H9 (cell line): ENCODE measurements around the gene DAAM2. TPM values are rescaled to one million over a fixed set of nuclear protein-coding genes. Genes with fewer than 3 reads are reported as not detected.

ENCODE experiments used
- DNase-seq: peaks from one replicate; pipeline ENCODE4 v3.0.0-alpha.2; 2017
- H2AFZ ChIP-seq: one replicate; pipeline ENCODE4 v1.6.1; 2013; ENCODE audit warnings: mild to moderate bottlenecking, low read length, control low read depth, moderate library complexity
- H2AK5ac ChIP-seq: 2 replicates; pipeline ENCODE4 v1.6.1; 2013; ENCODE audit warnings: low read length, control low read depth, mixed read lengths; ENCODE audit not compliant: insufficient read length
- H2BK120ac ChIP-seq: one replicate; pipeline ENCODE4 v1.6.1; 2013; ENCODE audit warnings: low read depth, mild to moderate bottlenecking, low read length, control low read depth, inconsistent platforms; ENCODE audit not compliant: poor library complexity, severe bottlenecking
- H2BK12ac ChIP-seq: 2 replicates; pipeline ENCODE4 v1.6.1; 2013; ENCODE audit warnings: low read length, control low read depth, mixed read lengths, low read depth; ENCODE audit not compliant: insufficient read length
- H2BK15ac ChIP-seq: 2 replicates; pipeline ENCODE4 v1.6.1; 2013; ENCODE audit warnings: low read depth, low read length, control low read depth
- H2BK20ac ChIP-seq: one replicate; pipeline ENCODE4 v1.6.1; 2013; ENCODE audit warnings: low read depth, mild to moderate bottlenecking, low read length, control low read depth, inconsistent platforms; ENCODE audit not compliant: poor library complexity, severe bottlenecking
- H2BK5ac ChIP-seq: 2 replicates; pipeline ENCODE4 v1.6.1; 2013; ENCODE audit warnings: low read length, control low read depth, mixed read lengths; ENCODE audit not compliant: insufficient read length
- H3K14ac ChIP-seq: 2 replicates; pipeline ENCODE4 v1.6.1; 2013; ENCODE audit warnings: low read length, control low read depth; ENCODE audit not compliant: insufficient read depth
- H3K18ac ChIP-seq: 2 replicates; pipeline ENCODE4 v1.6.1; 2013; ENCODE audit warnings: low read depth, mild to moderate bottlenecking, mixed read lengths, low read length, control low read depth; ENCODE audit not compliant: insufficient read length
- H3K23ac ChIP-seq: 2 replicates; pipeline ENCODE4 v1.6.1; 2013; ENCODE audit warnings: low read length, control low read depth, mixed read lengths, low read depth; ENCODE audit not compliant: insufficient read length
- H3K23me2 ChIP-seq: 2 replicates; pipeline ENCODE4 v1.6.1; 2013; ENCODE audit warnings: low read depth, mild to moderate bottlenecking, mixed read lengths, low read length, control low read depth; ENCODE audit not compliant: insufficient read length, poor library complexity, severe bottlenecking
- H3K27ac ChIP-seq: 2 replicates; pipeline ENCODE4 v1.5.1; 2013; ENCODE audit warnings: low read length, control low read depth, mixed read lengths, low read depth; ENCODE audit not compliant: insufficient read length
- H3K27me3 ChIP-seq: 2 replicates; pipeline ENCODE4 v1.6.1; 2013; ENCODE audit warnings: low read length, control low read depth, inconsistent platforms; ENCODE audit not compliant: insufficient read depth
- H3K4ac ChIP-seq: 2 replicates; pipeline ENCODE4 v1.6.1; 2013; ENCODE audit warnings: low read depth, mild to moderate bottlenecking, control low read depth, inconsistent platforms, low read length, moderate library complexity
- H3K4me1 ChIP-seq: 2 replicates; pipeline ENCODE4 v1.6.1; 2013; ENCODE audit warnings: low read length, control low read depth, inconsistent platforms; ENCODE audit not compliant: insufficient read depth
- H3K4me2 ChIP-seq: 2 replicates; pipeline ENCODE4 v1.6.1; 2013; ENCODE audit warnings: low read length, control low read depth, mixed read lengths; ENCODE audit not compliant: insufficient read length, insufficient read depth
- H3K56ac ChIP-seq: 2 replicates; pipeline ENCODE4 v1.6.1; 2013; ENCODE audit warnings: low read depth, mild to moderate bottlenecking, mixed read lengths, low read length, control low read depth; ENCODE audit not compliant: insufficient read length
- H3K79me1 ChIP-seq: 2 replicates; pipeline ENCODE4 v1.6.1; 2013; ENCODE audit warnings: low read depth, mild to moderate bottlenecking, moderate library complexity, low read length, control low read depth, inconsistent platforms; ENCODE audit not compliant: insufficient read depth, poor library complexity, severe bottlenecking
- H3K79me2 ChIP-seq: 2 replicates; pipeline ENCODE4 v1.6.1; 2013; ENCODE audit warnings: low read length, control low read depth, inconsistent platforms; ENCODE audit not compliant: insufficient read depth
- H3K9ac ChIP-seq: 2 replicates; pipeline ENCODE4 v1.6.1; 2013; ENCODE audit warnings: low read length, control low read depth, mixed read lengths; ENCODE audit not compliant: insufficient read length; ENCODE audit errors: extremely low read depth
- H3K9me3 ChIP-seq: one replicate; pipeline ENCODE4 v1.6.1; 2013; ENCODE audit warnings: low read depth, low read length, inconsistent platforms; ENCODE audit not compliant: control insufficient read depth
- H3T11ph ChIP-seq: one replicate; pipeline ENCODE4 v1.6.1; 2013; ENCODE audit warnings: mild to moderate bottlenecking, low read length, control low read depth, inconsistent platforms
- H4K20me1 ChIP-seq: one replicate; pipeline ENCODE4 v1.6.1; 2013; ENCODE audit not compliant: control insufficient read depth, insufficient read length, insufficient read depth
- H4K5ac ChIP-seq: 2 replicates; pipeline ENCODE4 v1.6.1; 2013; ENCODE audit warnings: low read depth, mild to moderate bottlenecking, mixed read lengths, low read length, control low read depth; ENCODE audit not compliant: insufficient read length
- H4K8ac ChIP-seq: replicated peaks from 2 replicates; pipeline ENCODE4 v1.6.1; 2013; ENCODE audit warnings: low read length, control low read depth, mixed read lengths, low read depth; ENCODE audit not compliant: insufficient read length
- H4K91ac ChIP-seq: 2 replicates; pipeline ENCODE4 v1.6.1; 2013; ENCODE audit warnings: low read depth, mild to moderate bottlenecking, moderate library complexity, mixed read lengths, low read length, control low read depth; ENCODE audit not compliant: insufficient read length
- H3K27ac Mint-ChIP-seq, 3 experiments: 2 replicates in 2 of 3; 3 replicates in 1 of 3; pipeline ENCODE4 v1.8.0; 2020 to 2021; ENCODE audit warnings: mixed read lengths in 3 of 3, mild to moderate bottlenecking in 1 of 3, moderate library complexity in 1 of 3
- H3K27me3 Mint-ChIP-seq: 2 replicates; pipeline ENCODE4 v1.8.0; 2021; ENCODE audit warnings: low read depth, mild to moderate bottlenecking, moderate library complexity, mixed read lengths
- H3K36me3 Mint-ChIP-seq, 3 experiments: 2 replicates in 2 of 3; 3 replicates in 1 of 3; pipeline ENCODE4 v1.8.0; 2020 to 2021; ENCODE audit warnings: low read depth in 3 of 3, mixed read lengths in 3 of 3; ENCODE audit not compliant: insufficient read depth in 1 of 3
- H3K4me1 Mint-ChIP-seq, 2 experiments: 2 replicates each; pipeline ENCODE4 v1.8.0; 2020; ENCODE audit warnings: mixed read lengths in 2 of 2
- H3K4me3 Mint-ChIP-seq, 2 experiments: 2 replicates in 1 of 2; 3 replicates in 1 of 2; pipeline ENCODE4 v1.8.0; 2020 to 2021; ENCODE audit warnings: mild to moderate bottlenecking in 2 of 2, mixed read lengths in 2 of 2, moderate library complexity in 1 of 2
- H3K9me3 Mint-ChIP-seq, 2 experiments: 2 replicates in 1 of 2; 3 replicates in 1 of 2; pipeline ENCODE4 v1.8.0; 2020; ENCODE audit warnings: mild to moderate bottlenecking in 2 of 2, mixed read lengths in 2 of 2, moderate library complexity in 1 of 2
- WGBS: extraction: QIAGEN DNeasy Blood & Tissue Kit; methylation state at CpG from one replicate; pipeline ENCODE4 v1.1.7; 2013; ENCODE audit warnings: missing lambda C conversion rate, low lambda C conversion rate, mixed read lengths; ENCODE audit not compliant: insufficient read length; ENCODE audit errors: extremely low coverage; 5-methylcytosine and 5-hydroxymethylcytosine counted together
- total RNA-seq: library from RNA; stranded (reverse); gene quantifications from 2 replicates; pipeline ENCODE4 v1.2.1, GENCODE V29; 2021
- TF ChIP-seq, protein P1 (sequence below): fragments of 200-600 bp; sonication (generic); conservative IDR thresholded peaks from 3 replicates; pipeline ENCODE4 v1.8.0; 2021; ENCODE audit warnings: antibody characterized with exemption, mild to moderate bottlenecking

Gene DAAM2
- total RNA-seq, 1 experiment from 2014 or later = 1.1 TPM

- no peak overlapping the region for H2AFZ ChIP-seq
- Mint-ChIP-seq H3K4me3 (no peak overlapping the region), H3K9me3 (no peaks in the 10 kb centered on the region), H3K4me1 (peaks cover 27 to 32% of the 10 kb centered on the region in 2 experiments), H3K27me3 (peaks cover 8% of the 10 kb centered on the region; the same call in 1 of the 2 replicates), H3K36me3 (no peaks in the 10 kb centered on the region), H3K27ac (no peak overlapping the region)
- no peak overlapping the region for H4K5ac ChIP-seq
- no peaks in the 10 kb centered on the region for H4K20me1 ChIP-seq
- WGBS = no CpG with 5 or more reads among the region's 1 CpG
- H3K14ac ChIP-seq = no peak overlapping the region
- H2BK20ac ChIP-seq = no peak overlapping the region
- H3K18ac ChIP-seq = no peak overlapping the region
- H3K23me2 ChIP-seq = no peaks in the 10 kb centered on the region
- H3K56ac ChIP-seq = no peak overlapping the region
- no peak overlapping the region for H2BK12ac ChIP-seq
- H3K4me2 ChIP-seq = no peak overlapping the region
- no peaks in the 10 kb centered on the region for H3K79me1 ChIP-seq
- no peak overlapping the region for H3K9ac ChIP-seq
- TF ChIP-seq, protein P1, sequence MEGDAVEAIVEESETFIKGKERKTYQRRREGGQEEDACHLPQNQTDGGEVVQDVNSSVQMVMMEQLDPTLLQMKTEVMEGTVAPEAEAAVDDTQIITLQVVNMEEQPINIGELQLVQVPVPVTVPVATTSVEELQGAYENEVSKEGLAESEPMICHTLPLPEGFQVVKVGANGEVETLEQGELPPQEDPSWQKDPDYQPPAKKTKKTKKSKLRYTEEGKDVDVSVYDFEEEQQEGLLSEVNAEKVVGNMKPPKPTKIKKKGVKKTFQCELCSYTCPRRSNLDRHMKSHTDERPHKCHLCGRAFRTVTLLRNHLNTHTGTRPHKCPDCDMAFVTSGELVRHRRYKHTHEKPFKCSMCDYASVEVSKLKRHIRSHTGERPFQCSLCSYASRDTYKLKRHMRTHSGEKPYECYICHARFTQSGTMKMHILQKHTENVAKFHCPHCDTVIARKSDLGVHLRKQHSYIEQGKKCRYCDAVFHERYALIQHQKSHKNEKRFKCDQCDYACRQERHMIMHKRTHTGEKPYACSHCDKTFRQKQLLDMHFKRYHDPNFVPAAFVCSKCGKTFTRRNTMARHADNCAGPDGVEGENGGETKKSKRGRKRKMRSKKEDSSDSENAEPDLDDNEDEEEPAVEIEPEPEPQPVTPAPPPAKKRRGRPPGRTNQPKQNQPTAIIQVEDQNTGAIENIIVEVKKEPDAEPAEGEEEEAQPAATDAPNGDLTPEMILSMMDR = no peak
- no peaks in the 10 kb centered on the region for H3K27me3 ChIP-seq
- no peak overlapping the region for H3K23ac ChIP-seq
- no peaks in the 10 kb centered on the region for H3K79me2 ChIP-seq
- no peaks in the 10 kb centered on the region for H3K9me3 ChIP-seq
- no peak for DNase-seq
- H3K4ac ChIP-seq = no peak overlapping the region
- no peak overlapping the region for H4K91ac ChIP-seq
- no peak overlapping the region for H4K8ac ChIP-seq
- no peaks in the 10 kb centered on the region for H3K4me1 ChIP-seq
- no peak overlapping the region for H2BK15ac ChIP-seq
- H3T11ph ChIP-seq = no peak overlapping the region
- no peak overlapping the region for H2BK5ac ChIP-seq
- no peak overlapping the region for H2AK5ac ChIP-seq
- no peak overlapping the region for H3K27ac ChIP-seq
- H2BK120ac ChIP-seq = no peak overlapping the region
Measured at GRCh38 chr6:39819228-39819627, 27.1 kb downstream of the DAAM2 start.
